Colonic mucosa (tissue), 4 donors: ENCODE results near the gene LCNL1. TPM values are rescaled to one million over a fixed set of nuclear protein-coding genes. Genes with fewer than 3 reads are reported as not detected.

Experiments used
- DNase-seq: peaks from one replicate; pipeline ENCODE4 v3.0.0-alpha.2; 2020
- H3K27ac ChIP-seq: fragments of 200-600 bp; one replicate; pipeline ENCODE4 v1.8.0; 2021
- H3K27me3 ChIP-seq: fragments of 200-600 bp; one replicate; pipeline ENCODE4 v1.8.0; 2021
- H3K36me3 ChIP-seq: fragments of 200-600 bp; one replicate; pipeline ENCODE4 v1.8.0; 2021
- H3K4me1 ChIP-seq: fragments of 200-600 bp; one replicate; pipeline ENCODE4 v1.8.0; 2021; ENCODE audit warnings: mild to moderate bottlenecking
- H3K4me3 ChIP-seq: fragments of 200-600 bp; one replicate; pipeline ENCODE4 v1.8.0; 2021
- H3K9ac ChIP-seq, 2 donors: one replicate each; pipeline ENCODE4 v1.7.0; 2013; ENCODE audit warnings: control low read depth in 2 of 2, low read depth in 2 of 2, low read length in 2 of 2
- H3K9me3 ChIP-seq: fragments of 200-600 bp; one replicate; pipeline ENCODE4 v1.8.0; 2021
- intact Hi-C: fragments of 100-400 bp; cut with DNase I; formaldehyde crosslinking; loops from one replicate; pipeline ENCODE4 v1.14.1; 2022
- total RNA-seq, 2 donors: library from RNA; stranded (reverse); fragmentation: NEBNext Ultra II Directional in 1 of 2; extraction: Animal tissue kit (Norgen Biotek cat#: 25700) in 1 of 2; gene quantifications; one replicate each; pipeline ENCODE4 v1.2.1, GENCODE V29; 2021
- TF ChIP-seq, protein P1 (sequence below): fragments of 200-600 bp; IDR thresholded peaks from one replicate; pipeline ENCODE4 v1.8.0; 2022; ENCODE audit warnings: antibody characterized with exemption, mild to moderate bottlenecking
- donor health status: healthy.
- donor health status: DM: no; HTN: no; CAD: no.
- donor health status: DM: no; HTN: no; CAD: no.

LCNL1 gene
- total RNA-seq, 2 donors from 2014 or later = not detected

DNA sequence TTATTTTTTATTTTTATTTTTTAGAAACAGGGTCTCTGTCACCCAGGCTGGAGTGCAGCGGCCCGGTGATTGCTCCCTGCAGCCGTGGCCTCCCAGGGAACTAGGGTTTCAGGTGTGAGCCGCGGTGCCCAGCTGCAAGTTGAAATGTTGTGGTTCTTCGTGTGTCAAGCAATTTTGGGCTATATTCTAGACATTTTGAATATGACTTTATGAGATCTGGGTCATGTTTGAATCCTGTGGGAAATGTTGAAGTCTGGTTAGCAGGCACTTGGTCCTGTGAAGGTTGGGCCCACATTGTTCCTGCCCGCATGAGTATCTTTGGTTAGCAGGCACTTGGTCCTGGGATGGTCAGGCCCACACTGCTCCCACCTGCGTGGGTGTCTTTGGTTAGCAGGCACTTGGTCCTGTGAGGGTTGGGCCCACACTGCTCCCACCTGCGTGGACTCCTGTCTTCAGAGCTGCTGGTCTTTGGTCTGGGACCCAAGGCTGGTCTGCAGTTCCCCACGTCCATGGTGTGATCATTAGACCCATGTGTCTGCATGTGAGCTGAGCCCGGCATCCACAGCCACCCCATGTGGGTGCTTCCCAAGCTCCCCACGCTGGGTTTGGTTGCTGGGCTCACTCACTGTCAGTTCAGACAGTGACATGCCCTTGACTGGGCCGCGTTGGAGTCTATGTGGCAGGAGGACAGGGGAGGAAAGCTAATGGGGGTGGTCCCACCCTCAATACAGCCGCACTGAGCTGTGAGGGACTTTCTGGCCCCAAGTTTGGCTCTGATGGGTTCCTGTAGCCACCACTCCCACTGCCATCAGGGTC lies 45.4 kb upstream of the LCNL1 start:
- Histone ChIP-seq H3K27ac (no peak overlapping the region), H3K27me3 (no peaks in the 10 kb centered on the region), H3K9ac (no peak overlapping the region), H3K36me3 (peaks cover 21% of the 10 kb centered on the region), H3K9me3 (no peaks in the 10 kb centered on the region), H3K4me1 (no peaks in the 10 kb centered on the region), H3K4me3 (no peak overlapping the region)
- intact Hi-C loops = loop anchor here (10.0 kb wide), 1 partner anchor 53 kb away; the partner anchor contains the start of gene TRAF2
- DNase-seq = no peak
- TF ChIP-seq, protein P1, sequence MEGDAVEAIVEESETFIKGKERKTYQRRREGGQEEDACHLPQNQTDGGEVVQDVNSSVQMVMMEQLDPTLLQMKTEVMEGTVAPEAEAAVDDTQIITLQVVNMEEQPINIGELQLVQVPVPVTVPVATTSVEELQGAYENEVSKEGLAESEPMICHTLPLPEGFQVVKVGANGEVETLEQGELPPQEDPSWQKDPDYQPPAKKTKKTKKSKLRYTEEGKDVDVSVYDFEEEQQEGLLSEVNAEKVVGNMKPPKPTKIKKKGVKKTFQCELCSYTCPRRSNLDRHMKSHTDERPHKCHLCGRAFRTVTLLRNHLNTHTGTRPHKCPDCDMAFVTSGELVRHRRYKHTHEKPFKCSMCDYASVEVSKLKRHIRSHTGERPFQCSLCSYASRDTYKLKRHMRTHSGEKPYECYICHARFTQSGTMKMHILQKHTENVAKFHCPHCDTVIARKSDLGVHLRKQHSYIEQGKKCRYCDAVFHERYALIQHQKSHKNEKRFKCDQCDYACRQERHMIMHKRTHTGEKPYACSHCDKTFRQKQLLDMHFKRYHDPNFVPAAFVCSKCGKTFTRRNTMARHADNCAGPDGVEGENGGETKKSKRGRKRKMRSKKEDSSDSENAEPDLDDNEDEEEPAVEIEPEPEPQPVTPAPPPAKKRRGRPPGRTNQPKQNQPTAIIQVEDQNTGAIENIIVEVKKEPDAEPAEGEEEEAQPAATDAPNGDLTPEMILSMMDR = no peak

DNA sequence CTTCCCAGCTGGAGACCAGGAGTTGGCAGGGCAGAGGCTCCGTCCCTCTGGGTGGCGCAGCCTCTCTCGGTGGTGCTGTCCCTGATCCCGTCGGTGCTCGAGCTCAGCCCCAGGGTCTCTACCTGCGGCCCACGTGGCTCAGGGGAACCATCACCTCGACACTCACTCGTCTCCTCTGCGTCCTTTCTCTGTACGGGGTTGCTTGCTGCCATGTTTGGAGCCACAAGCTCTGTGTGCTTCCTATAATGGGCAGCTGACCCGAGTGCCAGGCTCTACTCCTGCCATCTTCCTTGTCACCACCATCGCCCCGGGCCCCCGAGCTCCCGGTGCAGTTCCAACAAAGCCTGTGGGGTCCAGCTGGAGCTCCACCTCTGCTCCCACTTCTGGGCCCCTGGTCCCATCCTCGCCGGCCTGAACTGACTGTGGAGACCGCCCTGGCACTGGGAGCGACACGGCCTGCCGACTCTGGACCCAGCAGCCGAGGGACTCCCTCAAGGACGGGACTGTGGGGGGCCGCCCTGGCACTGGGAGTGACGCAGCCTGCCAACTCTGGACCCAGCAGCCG lies 43.3 kb upstream of the LCNL1 start:
- DNase-seq = no peak
- H3K4me3 ChIP-seq = no peak overlapping the region
- H3K27me3 ChIP-seq = no peaks in the 10 kb centered on the region
- no peaks in the 10 kb centered on the region for H3K9me3 ChIP-seq
- TF ChIP-seq, protein P1 = no peak
- H3K9ac ChIP-seq = no peak overlapping the region
- peaks cover 5% of the 10 kb centered on the region for H3K4me1 ChIP-seq
- intact Hi-C loops = loop anchor here (10.0 kb wide), 1 partner anchor 55 kb away; the partner anchor contains the start of gene TRAF2
- H3K36me3 ChIP-seq = peaks cover 26% of the 10 kb centered on the region
- no peak overlapping the region for H3K27ac ChIP-seq

DNA sequence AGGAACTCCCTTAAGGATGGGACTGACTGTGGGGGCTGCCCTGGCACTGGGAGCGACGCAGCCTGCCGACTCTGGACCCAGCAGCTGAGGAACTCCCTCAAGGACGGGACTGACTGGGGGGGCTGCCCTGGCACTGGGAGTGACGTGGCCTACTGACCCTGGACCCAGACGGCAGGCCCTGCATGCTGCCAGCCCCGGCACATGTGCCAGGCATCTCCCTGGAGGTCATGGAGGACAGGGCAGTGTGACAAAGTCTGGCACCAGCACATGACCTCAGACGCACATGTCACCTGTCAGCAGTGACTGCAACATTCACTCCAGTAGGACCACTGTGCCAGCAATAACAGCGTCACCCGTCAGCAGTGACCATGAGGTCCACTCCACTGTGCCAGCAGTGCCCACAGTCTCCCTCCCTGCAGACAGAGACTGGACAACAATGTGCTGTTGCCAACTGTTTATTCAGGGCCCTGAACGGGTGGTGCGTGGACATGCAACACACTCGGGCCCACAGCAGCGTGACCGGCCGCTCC lies 42.7 kb upstream of the LCNL1 start:
- Histone ChIP-seq H3K4me1 (peaks cover 5% of the 10 kb centered on the region), H3K36me3 (peaks cover 26% of the 10 kb centered on the region), H3K27me3 (no peaks in the 10 kb centered on the region), H3K9ac (no peak overlapping the region), H3K4me3 (no peak overlapping the region), H3K27ac (no peak overlapping the region), H3K9me3 (no peaks in the 10 kb centered on the region)
- no peak for DNase-seq
- intact Hi-C loops = loop anchor here (10.0 kb wide), 1 partner anchor 55 kb away; the partner anchor contains the start of gene TRAF2
- TF ChIP-seq, protein P1 = no peak

DNA sequence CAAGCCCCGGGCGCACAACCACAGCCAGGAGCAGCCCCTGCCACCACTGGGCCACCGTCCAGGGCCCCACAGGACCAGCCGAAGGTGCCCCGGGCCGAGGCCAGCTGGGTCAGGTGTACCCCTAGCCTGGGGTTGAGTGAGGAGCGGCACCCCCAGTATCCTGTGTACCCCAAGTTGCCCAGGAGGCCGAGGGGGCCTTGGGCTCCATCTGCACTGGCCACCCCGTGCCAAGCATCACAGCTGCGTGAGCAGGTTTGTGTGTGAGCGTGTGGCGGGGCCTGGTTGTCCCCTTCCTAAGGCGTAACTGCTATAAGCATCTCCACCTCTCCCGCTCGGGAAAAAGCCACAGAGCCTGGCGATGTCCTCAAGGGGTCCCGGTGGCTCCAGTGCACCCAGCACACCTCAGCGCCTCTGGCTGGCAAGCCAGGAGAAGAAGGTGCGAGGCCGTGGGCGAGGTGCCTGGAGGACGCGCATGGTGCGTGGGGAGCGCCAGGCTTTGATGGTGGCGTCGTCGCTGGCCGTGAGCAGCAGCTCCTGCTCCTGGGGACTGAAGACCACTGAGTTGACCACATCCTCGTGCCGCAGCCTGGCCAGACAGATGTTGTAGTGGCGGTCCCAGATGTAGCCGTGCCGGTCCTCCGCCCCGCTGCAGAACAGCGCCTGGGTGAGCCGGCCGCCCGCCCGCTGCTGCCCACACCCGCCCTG lies 42.1 kb upstream of the LCNL1 start:
- TF ChIP-seq, protein P1 = no peak
- intact Hi-C loops = no loop called here

More for the DNA sequence above, 42.1 kb upstream of the LCNL1 start:
- Histone ChIP-seq H3K9ac (no peak overlapping the region), H3K27ac (no peak overlapping the region), H3K27me3 (no peaks in the 10 kb centered on the region), H3K4me3 (no peak overlapping the region), H3K4me1 (peaks cover 5% of the 10 kb centered on the region), H3K9me3 (no peaks in the 10 kb centered on the region), H3K36me3 (peaks cover 26% of the 10 kb centered on the region)
- DNase-seq = no peak
